HUES48 (cell line): ENCODE measurements around the gene KIF3C.
"Not testable (repeated sequence)": the region's sequence is repeated elsewhere in the genome, so short reads cannot be mapped to it uniquely, and the experiment has no call there.

ENCODE experiments used
- H3K27ac ChIP-seq: one replicate; pipeline ENCODE4 v1.7.0; 2013; ENCODE audit warnings: low read depth, low read length, inconsistent platforms
- H3K27me3 ChIP-seq: 2 replicates; pipeline ENCODE4 v1.6.1; 2013; ENCODE audit warnings: mild to moderate bottlenecking, low read length; ENCODE audit not compliant: control insufficient read depth, insufficient read depth
- H3K36me3 ChIP-seq: 2 replicates; pipeline ENCODE4 v1.6.1; 2013; ENCODE audit warnings: low read length; ENCODE audit not compliant: control insufficient read depth, insufficient read depth
- H3K4me1 ChIP-seq: 2 replicates; pipeline ENCODE4 v1.6.1; 2013; ENCODE audit warnings: mild to moderate bottlenecking, low read length; ENCODE audit not compliant: control insufficient read depth, insufficient read depth
- H3K4me3 ChIP-seq: 2 replicates; pipeline ENCODE4 v1.5.1; 2013; ENCODE audit warnings: mild to moderate bottlenecking, low read depth, low read length
- H3K9ac ChIP-seq: 2 replicates; pipeline ENCODE4 v1.6.1; 2013; ENCODE audit warnings: mild to moderate bottlenecking, low read depth, low read length, moderate library complexity
- H3K9me3 ChIP-seq: 2 replicates; pipeline ENCODE4 v1.6.1; 2013; ENCODE audit warnings: low read length; ENCODE audit not compliant: control insufficient read depth, insufficient read depth

The KIF3C gene

GRCh38 chr2:25982273-25982967, at the start of gene KIF3C:
TSS of gene KIF3C (minus strand) at chr2:25982497. CDS start at chr2:25981917, 580 bp downstream.
- peak within 1 kb of the TSS; percentile 91 for H3K27ac ChIP-seq
- H3K9ac ChIP-seq: peak within 1 kb of the TSS; percentile 65
- H3K4me1 ChIP-seq: peaks cover 28% of the 10 kb centered on the region
- H3K4me3 ChIP-seq: peak within 1 kb of the TSS; percentile 76
- no peaks in the 10 kb centered on the region for H3K9me3 ChIP-seq
- H3K27me3 ChIP-seq: no peaks in the 10 kb centered on the region
- H3K36me3 ChIP-seq: peaks cover 24% of the 10 kb centered on the region

- not testable (repeated sequence) for H3K9ac ChIP-seq, H3K9me3 ChIP-seq, H3K27me3 ChIP-seq, H3K4me3 ChIP-seq, H3K36me3 ChIP-seq, H3K27ac ChIP-seq, H3K4me1 ChIP-seq
These were observed 45.8 kb upstream of the KIF3C start for GRCh38 chr2:26028083-26028482.

GRCh38 chr2:26025509-26025908, 43.2 kb upstream of the KIF3C start:
- H3K27ac ChIP-seq: no peak overlapping the region
- no peaks in the 10 kb centered on the region for H3K4me1 ChIP-seq
- H3K27me3 ChIP-seq: no peaks in the 10 kb centered on the region
- H3K4me3 ChIP-seq: no peak overlapping the region
- no peaks in the 10 kb centered on the region for H3K36me3 ChIP-seq
- H3K9ac ChIP-seq: no peak overlapping the region
- H3K9me3 ChIP-seq: no peaks in the 10 kb centered on the region

- Histone ChIP-seq H3K9me3 (no peaks in the 10 kb centered on the region), H3K4me3 (no peak overlapping the region), H3K36me3 (no peaks in the 10 kb centered on the region), H3K9ac (no peak overlapping the region), H3K27me3 (no peaks in the 10 kb centered on the region), H3K27ac (no peak overlapping the region), H3K4me1 (no peaks in the 10 kb centered on the region)
These were observed 42.0 kb upstream of the KIF3C start for GRCh38 chr2:26024260-26024659.

- H3K4me1 ChIP-seq: 0 out of 2 replicates have a peak, but pooled peaks cover 6% of the 10 kb centered on the region
- H3K36me3 ChIP-seq: no peaks in the 10 kb centered on the region
- H3K9ac ChIP-seq: no peak overlapping the region
- no peak overlapping the region for H3K27ac ChIP-seq
- H3K9me3 ChIP-seq: no peaks in the 10 kb centered on the region
- no peaks in the 10 kb centered on the region for H3K27me3 ChIP-seq
- no peak overlapping the region for H3K4me3 ChIP-seq
These were observed 37.9 kb upstream of the KIF3C start for GRCh38 chr2:26020231-26020640.

- Histone ChIP-seq H3K9ac (no peak overlapping the region), H3K4me1 (0 out of 2 replicates have a peak, but pooled peaks cover 6% of the 10 kb centered on the region), H3K9me3 (no peaks in the 10 kb centered on the region), H3K27me3 (no peaks in the 10 kb centered on the region), H3K4me3 (no peak overlapping the region), H3K36me3 (no peaks in the 10 kb centered on the region), H3K27ac (peak overlapping the region; percentile 46)
These were observed 36.1 kb upstream of the KIF3C start for GRCh38 chr2:26018184-26019055.

GRCh38 chr2:26017464-26018183, 35.3 kb upstream of the KIF3C start:
- Histone ChIP-seq H3K9me3 (no peaks in the 10 kb centered on the region), H3K4me1 (peaks cover 9% of the 10 kb centered on the region; the same call in 1 of the 2 replicates), H3K9ac (no peak overlapping the region), H3K36me3 (no peaks in the 10 kb centered on the region), H3K4me3 (no peak overlapping the region), H3K27me3 (no peaks in the 10 kb centered on the region), H3K27ac (no peak overlapping the region)

- not testable (repeated sequence) for H3K36me3 ChIP-seq, H3K4me3 ChIP-seq, H3K27ac ChIP-seq, H3K9me3 ChIP-seq, H3K9ac ChIP-seq, H3K27me3 ChIP-seq
- H3K4me1 ChIP-seq: peaks cover 18% of the 10 kb centered on the region
These were observed 34.4 kb upstream of the KIF3C start for GRCh38 chr2:26016706-26017045.

- H3K9me3 ChIP-seq: no peaks in the 10 kb centered on the region
- no peak overlapping the region for H3K9ac ChIP-seq
- peaks cover 20% of the 10 kb centered on the region for H3K4me1 ChIP-seq
- H3K4me3 ChIP-seq: no peak overlapping the region
- H3K36me3 ChIP-seq: no peaks in the 10 kb centered on the region
- H3K27ac ChIP-seq: no peak overlapping the region
- no peaks in the 10 kb centered on the region for H3K27me3 ChIP-seq
These were observed 33.9 kb upstream of the KIF3C start for GRCh38 chr2:26016012-26016705.

GRCh38 chr2:26013668-26014067, 31.4 kb upstream of the KIF3C start:
- H3K27me3 ChIP-seq: no peaks in the 10 kb centered on the region
- no peak overlapping the region for H3K27ac ChIP-seq
- no peaks in the 10 kb centered on the region for H3K9me3 ChIP-seq
- no peak overlapping the region for H3K9ac ChIP-seq
- no peak overlapping the region for H3K4me3 ChIP-seq
- no peaks in the 10 kb centered on the region for H3K36me3 ChIP-seq
- H3K4me1 ChIP-seq: peaks cover 20% of the 10 kb centered on the region
